Ishikawa (cell line): ENCODE measurements around the gene S100A6.
A peak's percentile ranks its signal among the peaks of the same experiment; 100 is the strongest.

ENCODE experiments used
- CEBPB ChIP-seq: IDR thresholded peaks from 2 replicates; pipeline ENCODE4 v1.6.1; 2012
- CREB1 ChIP-seq: IDR thresholded peaks from 2 replicates; pipeline ENCODE4 v1.6.1; 2012; ENCODE audit warnings: low read depth
- EGR1 ChIP-seq: IDR thresholded peaks from 2 replicates; pipeline ENCODE4 v1.6.1; 2012
- EP300 ChIP-seq: IDR thresholded peaks from 2 replicates; pipeline ENCODE4 v1.6.1; 2012; ENCODE audit warnings: borderline replicate concordance
- FOXM1 ChIP-seq: IDR thresholded peaks from 2 replicates; pipeline ENCODE4 v1.6.1; 2012; ENCODE audit warnings: low read depth, borderline replicate concordance
- MAX ChIP-seq: IDR thresholded peaks from 2 replicates; pipeline ENCODE4 v1.6.1; 2012
- NFIC ChIP-seq: IDR thresholded peaks from 2 replicates; pipeline ENCODE4 v1.6.1; 2012
- RAD21 ChIP-seq: IDR thresholded peaks from 2 replicates; pipeline ENCODE4 v1.6.1; 2012; ENCODE audit warnings: low read depth
- REST ChIP-seq: IDR thresholded peaks from 2 replicates; pipeline ENCODE4 v1.6.1; 2012; ENCODE audit warnings: low read depth, mild to moderate bottlenecking
- TAF1 ChIP-seq: IDR thresholded peaks from 2 replicates; pipeline ENCODE4 v1.6.1; 2012; ENCODE audit warnings: low read depth, mild to moderate bottlenecking
- TCF12 ChIP-seq: IDR thresholded peaks from 2 replicates; pipeline ENCODE4 v1.6.1; 2012; ENCODE audit warnings: low read depth
- TEAD4 ChIP-seq: IDR thresholded peaks from 2 replicates; pipeline ENCODE4 v1.6.1; 2012
- USF1 ChIP-seq: IDR thresholded peaks from 2 replicates; pipeline ENCODE4 v1.6.1; 2012
- YY1 ChIP-seq: IDR thresholded peaks from 2 replicates; pipeline ENCODE4 v1.6.1; 2012; ENCODE audit warnings: low read depth
- ZBTB7A ChIP-seq: IDR thresholded peaks from 2 replicates; pipeline ENCODE4 v1.6.1; 2012; ENCODE audit warnings: low read depth

The S100A6 gene

GRCh38 chr1:153571706-153572105, 35.9 kb upstream of the S100A6 start:
- TF ChIP-seq REST: no peak
- no peak for TF ChIP-seq TCF12
- no peak for TF ChIP-seq EGR1
- no peak for TF ChIP-seq FOXM1
- TF ChIP-seq ZBTB7A: no peak
- TF ChIP-seq RAD21: no peak
- no peak for TF ChIP-seq YY1

- TF ChIP-seq TAF1: no peak
- TF ChIP-seq MAX: no peak
- TF ChIP-seq YY1: no peak
- no peak for TF ChIP-seq NFIC
- TF ChIP-seq TCF12: no peak
- TF ChIP-seq REST: no peak
- TF ChIP-seq ZBTB7A: no peak
- no peak for TF ChIP-seq EGR1
- TF ChIP-seq EP300: no peak
- TF ChIP-seq USF1: no peak
- TF ChIP-seq RAD21: no peak
- no peak for TF ChIP-seq FOXM1
- no peak for TF ChIP-seq CREB1
Observed at GRCh38 chr1:153570874-153571273, 35.1 kb upstream of the S100A6 start.

- TF ChIP-seq TEAD4 (no peak), RAD21 (no peak), EGR1 (0 out of 2 replicates have a peak, but pooled peaks have one; percentile 5)
Observed at GRCh38 chr1:153569465-153569864, 33.7 kb upstream of the S100A6 start.

- no peak; the same call in 1 of the 2 replicates for TF ChIP-seq YY1
- TF ChIP-seq TEAD4: peak; percentile 62
- peak; percentile 31; the same call in 1 of the 2 replicates for TF ChIP-seq MAX
- no peak for TF ChIP-seq CEBPB
- peak; percentile 99 for TF ChIP-seq RAD21
- peak; percentile 61; the same call in 1 of the 2 replicates for TF ChIP-seq TCF12
- no peak for TF ChIP-seq CREB1
- no peak for TF ChIP-seq USF1
- TF ChIP-seq TAF1: no peak; the same call in 1 of the 2 replicates
- TF ChIP-seq NFIC: peak; percentile 52; the same call in 1 of the 2 replicates
- TF ChIP-seq EGR1: no peak
- no peak; the same call in 1 of the 2 replicates for TF ChIP-seq ZBTB7A
- peak; percentile 21; the same call in 1 of the 2 replicates for TF ChIP-seq EP300
- no peak for TF ChIP-seq FOXM1
Observed at GRCh38 chr1:153568367-153569099, 32.7 kb upstream of the S100A6 start.

- TF ChIP-seq FOXM1: no peak
- TF ChIP-seq USF1: no peak
- TF ChIP-seq CEBPB: no peak
- TF ChIP-seq EGR1: no peak
- no peak for TF ChIP-seq CREB1
- no peak for TF ChIP-seq TEAD4
- no peak for TF ChIP-seq TAF1
- TF ChIP-seq TCF12: no peak; the same call in 1 of the 2 replicates
- no peak; the same call in 1 of the 2 replicates for TF ChIP-seq EP300
Observed at GRCh38 chr1:153567621-153568366, 32.0 kb upstream of the S100A6 start.
